NB4 (cell line): Measurements from ENCODE around the gene TPST2.

Experiments
- DNase-seq: peaks from one replicate; pipeline ENCODE4 v3.0.0; 2010; ENCODE audit warnings: low read depth
- H3K4me3 ChIP-seq: one replicate; pipeline ENCODE4 v1.5.1; 2011; ENCODE audit warnings: mild to moderate bottlenecking, low read depth, low read length, moderate library complexity
- CTCF ChIP-seq: IDR thresholded peaks from one replicate; pipeline ENCODE4 v1.5.1; 2012; ENCODE audit warnings: low read depth, low read length
- MAX ChIP-seq: IDR thresholded peaks from 2 replicates; pipeline ENCODE4 v1.6.1; 2011; ENCODE audit warnings: low read depth, low read length
- MYC ChIP-seq: IDR thresholded peaks from 2 replicates; pipeline ENCODE4 v1.6.1; 2011; ENCODE audit warnings: low read depth, low read length
- POLR2A ChIP-seq: IDR thresholded peaks from 2 replicates; pipeline ENCODE4 v1.6.1; 2011; ENCODE audit warnings: mild to moderate bottlenecking; ENCODE audit not compliant: insufficient read length; ENCODE audit errors: extremely low read depth

The TPST2 gene

GRCh38 chr22:26620197-26620596 is 30.3 kb upstream of the TPST2 start:
- DNase-seq = no peak
- no peak for TF ChIP-seq POLR2A
- TF ChIP-seq MAX = no peak
- no peak for TF ChIP-seq CTCF
- no peak for TF ChIP-seq MYC
- H3K4me3 ChIP-seq = no peak overlapping the region

GRCh38 chr22:26619510-26619909 is 29.6 kb upstream of the TPST2 start:
- no peak for DNase-seq
- TF ChIP-seq POLR2A = no peak
- TF ChIP-seq MAX = no peak
- no peak for TF ChIP-seq MYC
- TF ChIP-seq CTCF = no peak
- no peak overlapping the region for H3K4me3 ChIP-seq

- DNase-seq = no peak
- H3K4me3 ChIP-seq = no peak overlapping the region
- TF ChIP-seq MAX (no peak), MYC (no peak), POLR2A (no peak)
Observed at GRCh38 chr22:26618455-26618854, 28.5 kb upstream of the TPST2 start.

GRCh38 chr22:26617271-26618199 is 27.6 kb upstream of the TPST2 start, which contains the start of gene CRYBB1:
TSS of gene CRYBB1 (minus strand) at chr22:26618027. CDS start at chr22:26616319, 1,708 bp downstream.
- TF ChIP-seq MYC (no peak), POLR2A (no peak)
- DNase-seq = peak; percentile 23
- no peak within 1 kb of the TSS for H3K4me3 ChIP-seq

- no peak for TF ChIP-seq CTCF
- TF ChIP-seq POLR2A = no peak
- no peak for TF ChIP-seq MYC
- no peak for TF ChIP-seq MAX
- no peak overlapping the region for H3K4me3 ChIP-seq
- DNase-seq = no peak
Observed at GRCh38 chr22:26616650-26617049, 26.7 kb upstream of the TPST2 start.

GRCh38 chr22:26615830-26616435 is 26.0 kb upstream of the TPST2 start:
- TF ChIP-seq CTCF = no peak
- TF ChIP-seq POLR2A = no peak
- TF ChIP-seq MYC = no peak
- TF ChIP-seq MAX = no peak
- no peak overlapping the region for H3K4me3 ChIP-seq
- DNase-seq = no peak
